Upper lobe of left lung (tissue), 4 donors: ENCODE measurements around the gene BCAS3.

ENCODE experiments used
- CTCF ChIP-seq, 6 experiments: fragments of 450-650 bp in 4 of 6; fragments of 200-600 bp in 2 of 6; sonication (generic) in 2 of 6; IDR thresholded peaks; one replicate each; pipeline ENCODE4 v1.5.1; 2016 to 2019; ENCODE audit warnings: antibody characterized with exemption in 6 of 6
- POLR2A ChIP-seq, 4 donors: fragments of 450-650 bp; IDR thresholded peaks; one replicate each; pipeline ENCODE4 v1.5.1; 2016 to 2017; ENCODE audit warnings: antibody characterized with exemption in 4 of 4, mild to moderate bottlenecking in 2 of 4

- TF ChIP-seq CTCF (IDR thresholded peaks at IDR 0.05): no peak
- TF ChIP-seq POLR2A (IDR thresholded peaks at IDR 0.05): no peak
Observed at GRCh38 chr17:60804831-60805230, 127.2 kb downstream of the BCAS3 start.
